ENCODE data around the gene PPP1R3G.

PPP1R3G gene

DNA sequence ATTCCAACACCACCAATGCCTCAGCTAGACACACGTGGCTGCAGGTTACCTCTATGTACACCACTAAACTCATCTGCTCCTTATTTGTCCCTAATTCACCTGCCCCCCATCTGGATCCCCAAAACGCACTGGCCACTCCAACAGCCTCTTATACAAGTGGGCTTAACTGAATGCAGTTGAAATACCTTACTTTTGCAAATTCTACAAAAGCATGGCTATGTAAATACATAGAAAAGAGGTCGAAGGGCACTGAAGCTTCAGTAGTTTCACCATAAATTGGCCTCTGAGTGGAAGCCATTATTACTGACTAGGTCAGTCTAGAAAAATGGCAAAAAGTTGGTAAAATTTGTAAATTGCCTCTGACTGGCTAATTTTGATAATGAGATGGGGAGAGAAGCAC lies 11.1 kb upstream of the PPP1R3G start:
- DNase-seq: no peak

DNA sequence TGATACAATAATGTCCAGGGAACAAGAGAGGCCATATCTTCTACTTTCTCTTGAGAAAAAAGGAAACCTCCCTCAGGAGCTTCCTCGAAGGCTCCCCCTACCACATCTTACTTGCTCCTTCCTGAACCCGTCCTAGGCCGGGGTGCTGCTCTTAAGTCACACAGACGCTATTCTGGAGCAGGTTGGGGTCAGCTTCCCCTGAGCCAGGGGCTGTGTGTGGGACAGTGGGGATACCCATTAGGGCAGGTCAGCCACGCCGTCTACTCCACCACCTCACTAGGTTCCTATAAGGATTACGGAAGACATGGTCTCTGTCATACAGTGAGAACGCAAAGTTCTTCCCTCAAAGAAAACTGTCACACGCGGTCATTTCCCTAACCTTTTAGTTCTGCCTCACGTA lies 8.2 kb upstream of the PPP1R3G start:
- no peak for DNase-seq

DNA sequence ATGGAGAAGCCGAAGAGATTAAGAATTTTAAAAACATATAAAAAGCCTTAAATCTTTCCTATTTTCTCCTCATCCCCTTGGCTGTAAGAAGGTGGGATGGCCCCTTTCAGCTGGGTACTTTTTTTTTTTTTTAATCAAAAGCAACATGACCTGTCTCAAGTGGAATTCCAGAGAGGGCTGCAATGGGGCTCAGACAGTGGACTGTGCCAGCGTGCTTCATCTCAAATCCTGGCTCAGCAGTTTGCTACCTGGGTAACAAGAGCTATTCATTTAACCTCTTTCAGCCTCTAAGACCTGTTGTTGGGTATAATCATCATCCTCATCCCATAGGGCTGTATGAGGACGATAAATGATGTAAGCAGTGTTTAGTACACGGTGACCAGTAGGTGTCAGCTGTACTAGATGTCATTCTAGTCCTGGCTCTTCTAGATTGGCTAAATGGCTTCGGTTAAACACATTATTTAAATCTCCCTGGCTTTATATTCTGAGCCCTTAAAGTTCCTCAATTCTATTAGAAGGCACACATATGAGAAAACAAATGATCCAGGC lies 6.9 kb upstream of the PPP1R3G start:
- DNase-seq: no peak

DNA sequence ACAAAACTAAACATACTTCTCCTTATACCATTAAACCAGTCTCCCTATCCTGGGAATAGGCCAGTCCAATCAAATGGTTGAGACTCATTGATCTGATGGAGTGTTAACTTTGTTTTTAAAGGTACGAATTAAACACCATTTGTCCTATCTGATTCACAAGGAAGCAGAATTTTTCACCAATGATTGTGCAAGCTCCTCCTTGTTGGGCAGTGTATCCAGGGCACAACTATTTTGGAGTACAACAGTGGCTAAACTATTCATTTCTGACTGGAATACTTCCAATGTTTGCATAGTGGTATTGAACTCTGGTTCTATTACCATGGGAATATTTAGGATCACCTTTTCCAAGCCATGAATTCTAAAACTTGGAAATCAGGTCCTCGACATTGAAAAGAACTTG lies 5.4 kb upstream of the PPP1R3G start:
- no peak for DNase-seq

DNA sequence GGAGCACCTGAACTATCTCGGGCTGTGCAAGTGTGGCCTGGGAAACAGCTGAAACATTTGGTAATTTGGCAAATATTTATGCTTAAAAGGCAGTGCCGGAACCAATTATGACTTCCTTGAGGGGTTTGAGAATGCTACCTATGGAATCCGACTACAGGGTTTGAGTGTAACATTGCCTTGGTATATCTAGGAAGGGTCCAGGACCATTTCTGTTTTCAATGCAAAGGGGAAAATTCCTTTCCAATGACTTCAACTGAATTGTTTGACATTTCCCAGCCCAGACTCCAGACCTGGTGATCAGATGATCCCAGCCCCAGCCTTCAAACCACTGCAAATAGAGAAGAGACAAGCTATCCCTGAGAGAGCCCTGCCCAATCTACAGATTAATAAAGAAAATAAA lies 4.6 kb upstream of the PPP1R3G start:
- DNase-seq: no peak

DNA sequence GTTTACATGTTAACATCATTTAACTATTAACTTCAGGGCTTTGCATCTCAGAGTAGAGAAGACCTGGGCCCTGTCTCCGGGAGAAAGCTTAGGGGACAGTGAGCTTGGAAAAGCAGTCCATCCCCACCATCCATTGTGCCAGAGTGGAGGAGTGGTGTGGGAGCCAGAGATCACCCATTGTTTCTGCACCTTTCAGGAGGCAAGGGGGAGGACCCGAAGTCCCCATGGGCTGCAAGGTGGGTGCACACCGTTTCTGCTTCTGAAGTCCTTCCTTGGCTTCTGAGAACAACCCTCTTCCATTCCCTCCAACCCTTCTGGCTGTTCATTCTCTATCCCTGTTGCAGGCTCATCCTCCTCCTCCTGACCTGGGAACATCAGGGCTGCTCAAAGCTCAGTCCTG lies 4.0 kb upstream of the PPP1R3G start:
- no peak for DNase-seq

DNA sequence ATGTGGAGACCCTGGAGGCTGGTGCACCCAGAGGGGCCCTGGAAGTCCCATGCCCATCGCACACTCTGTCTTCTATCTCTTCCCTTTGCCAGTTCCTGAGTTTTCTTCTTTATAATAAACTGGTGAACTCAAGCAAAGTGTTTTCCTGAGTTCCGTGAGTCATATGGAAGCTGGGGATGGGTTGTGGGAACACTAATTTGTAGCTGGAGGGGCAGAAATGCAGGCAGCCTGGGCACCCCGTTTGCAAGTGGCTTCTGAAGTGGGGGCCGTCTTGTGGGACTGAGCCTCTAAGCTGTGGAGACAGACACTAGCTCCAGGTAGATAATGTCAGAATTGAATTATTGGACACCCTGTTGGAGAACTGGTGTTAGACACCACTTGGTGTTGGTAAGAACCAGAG lies 3.2 kb upstream of the PPP1R3G start:
- DNase-seq: no peak

DNA sequence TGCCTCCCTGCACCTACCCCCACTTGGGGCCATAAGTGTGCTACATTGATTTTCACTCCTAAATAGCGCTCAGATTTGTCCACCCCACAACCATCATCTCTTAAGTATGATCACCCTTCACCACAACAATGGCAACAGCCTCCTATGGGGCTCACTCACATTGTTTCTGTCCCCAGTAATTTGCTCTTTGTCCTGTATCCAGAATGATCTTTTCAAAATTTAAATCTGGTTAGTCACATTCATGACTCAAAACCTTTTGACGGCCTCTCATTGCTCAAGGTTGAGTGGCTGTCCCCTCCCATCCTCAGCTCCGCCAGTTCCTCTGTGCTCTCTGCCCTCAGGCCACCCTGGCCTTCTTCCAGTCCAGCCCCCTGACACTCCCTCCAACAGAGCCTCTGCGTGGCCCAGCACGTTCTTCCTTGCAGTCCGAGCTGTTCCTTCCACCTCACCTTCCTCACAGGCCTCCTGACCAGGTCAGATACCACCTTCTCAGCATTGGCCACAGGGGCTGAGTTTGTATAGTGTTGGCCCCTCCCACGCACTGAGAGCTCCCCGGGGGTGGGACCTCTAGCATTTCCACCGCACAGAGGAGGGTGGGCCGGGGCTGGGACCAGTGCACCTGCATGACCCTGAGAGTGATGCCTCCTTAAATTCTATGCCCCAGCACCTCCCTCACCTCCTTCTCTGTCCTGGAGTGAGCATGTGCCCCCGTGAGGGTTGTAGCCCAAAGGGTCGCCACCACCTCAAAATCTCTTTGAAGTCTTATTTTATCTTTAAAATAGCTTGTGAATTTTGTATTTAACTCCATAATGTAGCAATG lies 2.4 kb upstream of the PPP1R3G start:
- no peak for DNase-seq

DNA sequence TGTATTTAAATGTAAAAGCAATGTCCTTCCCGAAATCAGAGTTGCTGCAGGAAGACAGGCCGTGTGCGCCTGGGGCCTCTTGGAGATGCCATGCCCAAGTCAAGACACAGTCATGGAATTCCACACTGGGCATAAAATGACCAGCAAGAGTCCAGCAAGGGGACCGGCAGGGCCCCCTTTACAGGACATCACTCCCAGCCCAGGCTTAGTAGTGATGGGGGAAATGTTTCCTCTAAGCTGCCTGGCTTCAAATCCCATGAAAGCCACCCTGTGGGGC lies 1.9 kb upstream of the PPP1R3G start:
- DNase-seq: no peak

DNA sequence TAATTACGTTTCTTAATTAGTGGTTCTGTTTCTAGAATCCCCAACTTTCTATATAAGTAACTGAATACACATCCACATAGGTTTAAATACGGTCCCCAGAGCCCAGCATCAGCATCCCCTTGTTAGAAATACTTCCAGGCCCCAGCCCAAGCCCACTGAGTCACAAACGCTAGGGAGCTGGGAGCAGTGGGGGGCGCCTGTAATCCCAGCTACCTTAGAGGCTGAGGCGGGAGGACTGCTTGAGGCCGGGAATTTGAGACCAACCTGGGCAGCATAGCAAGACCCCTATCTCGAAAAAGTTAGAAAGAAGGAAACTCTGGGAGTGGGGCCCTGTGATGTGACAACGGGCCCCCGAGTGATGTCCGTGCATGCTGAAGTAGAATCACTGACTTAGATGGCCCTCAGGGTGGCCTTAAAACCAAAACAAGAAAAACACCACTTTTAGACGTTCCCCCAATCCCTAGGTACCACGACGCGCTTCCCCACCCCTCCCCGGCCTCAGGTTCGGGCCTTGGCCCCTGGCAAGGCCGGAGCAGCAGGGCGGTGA lies 1.3 kb upstream of the PPP1R3G start:
- no peak for DNase-seq

DNA sequence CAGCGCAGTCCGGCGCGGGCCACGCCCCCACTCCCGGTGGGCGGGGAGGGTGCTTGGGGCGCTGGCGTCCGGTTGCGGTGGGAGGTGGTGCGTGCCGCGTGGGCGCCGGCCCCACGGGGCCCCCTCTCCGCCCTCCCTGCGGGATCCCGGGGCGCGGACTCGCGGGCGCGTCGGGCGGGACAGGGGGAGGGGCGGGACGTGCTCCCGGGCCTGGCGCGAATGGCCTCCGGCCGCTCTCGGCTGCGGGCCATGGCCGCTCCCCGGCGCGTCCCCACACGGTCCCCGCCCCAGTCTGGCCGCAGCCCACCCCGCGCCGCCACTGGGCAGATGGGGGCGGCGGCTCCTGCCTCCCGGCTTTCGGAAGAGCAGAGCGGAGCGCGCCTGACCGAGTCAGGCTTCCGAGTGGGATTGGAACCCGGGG lies 771 bp upstream of the PPP1R3G start:
- no peak for DNase-seq

DNA sequence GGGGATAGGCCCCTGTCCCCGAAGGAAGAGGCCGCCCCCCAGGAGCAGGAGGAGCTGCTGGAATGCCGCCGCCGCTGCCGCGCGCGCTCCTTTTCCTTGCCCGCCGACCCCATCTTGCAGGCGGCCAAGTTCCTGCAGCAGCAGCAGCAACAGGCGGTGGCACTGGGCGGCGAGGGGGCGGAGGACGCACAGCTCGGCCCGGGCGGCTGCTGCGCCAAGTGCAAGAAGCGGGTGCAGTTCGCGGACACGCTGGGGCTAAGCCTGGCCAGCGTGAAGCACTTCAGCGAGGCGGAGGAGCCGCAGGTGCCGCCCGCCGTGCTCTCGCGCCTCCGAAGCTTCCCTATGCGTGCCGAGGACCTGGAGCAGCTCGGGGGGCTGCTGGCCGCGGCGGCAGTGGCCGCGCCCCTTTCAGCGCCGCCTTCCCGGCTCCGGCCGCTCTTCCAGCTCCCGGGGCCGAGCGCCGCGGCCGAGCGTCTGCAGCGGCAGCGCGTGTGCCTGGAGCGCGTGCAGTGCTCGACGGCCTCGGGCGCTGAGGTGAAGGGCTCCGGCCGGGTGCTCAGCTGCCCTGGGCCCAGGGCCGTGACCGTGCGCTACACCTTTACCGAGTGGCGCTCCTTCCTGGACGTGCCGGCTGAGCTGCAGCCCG lies 630 bp downstream of the PPP1R3G start:
- no peak for DNase-seq

DNA sequence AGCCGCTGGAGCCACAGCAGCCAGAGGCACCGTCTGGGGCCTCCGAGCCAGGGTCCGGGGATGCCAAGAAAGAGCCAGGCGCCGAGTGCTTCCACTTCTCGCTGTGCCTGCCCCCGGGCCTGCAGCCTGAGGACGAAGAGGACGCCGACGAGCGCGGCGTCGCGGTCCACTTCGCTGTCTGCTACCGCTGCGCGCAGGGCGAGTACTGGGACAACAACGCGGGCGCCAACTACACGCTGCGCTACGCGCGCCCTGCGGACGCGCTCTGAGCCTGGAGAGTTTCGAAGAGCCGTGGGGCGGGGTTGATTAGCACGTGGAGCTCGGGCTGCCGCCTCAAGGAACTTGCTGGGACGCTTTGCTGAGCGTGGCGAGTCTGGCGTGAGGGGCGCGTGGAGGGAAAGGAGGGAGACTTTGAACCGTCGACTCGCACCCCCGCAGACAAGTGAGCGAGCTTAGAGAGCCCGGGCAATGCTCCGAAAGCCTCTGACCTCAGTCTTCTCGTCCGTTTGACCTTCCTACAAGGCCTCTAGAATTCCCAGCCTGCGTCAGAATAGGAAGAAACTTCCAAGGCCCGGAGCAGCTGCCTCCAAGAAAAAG lies 1.3 kb downstream of the PPP1R3G start:
- no peak for DNase-seq

DNA sequence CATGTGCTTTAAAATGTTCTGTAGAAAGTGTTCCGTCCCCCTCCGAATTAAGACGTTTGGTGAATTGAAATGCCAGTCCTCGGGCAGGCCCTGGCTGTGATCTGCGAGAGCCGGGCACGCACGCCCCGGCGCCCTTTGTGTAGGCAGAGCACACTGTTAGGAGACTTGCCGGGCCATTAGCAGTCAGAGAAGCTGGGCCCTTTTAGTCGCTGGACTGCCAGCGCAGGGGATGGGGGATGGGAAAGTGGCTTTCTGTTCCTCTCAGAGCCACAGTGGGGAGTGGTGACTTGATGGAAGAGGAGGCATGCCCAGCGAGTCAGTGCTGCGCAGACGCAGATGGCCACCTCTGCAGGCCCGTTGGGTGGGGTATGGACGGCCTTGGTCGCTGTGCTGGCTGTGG lies 2.2 kb downstream of the PPP1R3G start:
- DNase-seq: no peak

DNA sequence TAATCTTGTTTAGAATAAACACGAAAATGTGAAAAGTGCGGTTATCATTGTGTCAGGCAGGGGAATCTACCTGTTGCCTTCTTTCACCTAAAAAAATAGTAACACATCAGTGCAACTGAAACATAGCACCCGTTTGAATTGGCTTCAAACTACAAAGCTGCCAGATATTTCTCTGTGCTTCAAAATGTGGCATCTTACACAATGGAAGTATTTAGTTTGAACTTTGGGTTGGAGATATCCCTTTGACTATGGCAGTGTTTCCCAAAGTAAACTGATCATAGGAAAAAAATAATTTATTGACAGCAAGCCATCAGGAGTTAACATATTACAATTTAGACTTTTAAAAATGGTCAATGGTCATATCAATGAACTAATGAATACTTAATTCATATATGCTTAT lies 3.6 kb downstream of the PPP1R3G start:
- no peak for DNase-seq

DNA sequence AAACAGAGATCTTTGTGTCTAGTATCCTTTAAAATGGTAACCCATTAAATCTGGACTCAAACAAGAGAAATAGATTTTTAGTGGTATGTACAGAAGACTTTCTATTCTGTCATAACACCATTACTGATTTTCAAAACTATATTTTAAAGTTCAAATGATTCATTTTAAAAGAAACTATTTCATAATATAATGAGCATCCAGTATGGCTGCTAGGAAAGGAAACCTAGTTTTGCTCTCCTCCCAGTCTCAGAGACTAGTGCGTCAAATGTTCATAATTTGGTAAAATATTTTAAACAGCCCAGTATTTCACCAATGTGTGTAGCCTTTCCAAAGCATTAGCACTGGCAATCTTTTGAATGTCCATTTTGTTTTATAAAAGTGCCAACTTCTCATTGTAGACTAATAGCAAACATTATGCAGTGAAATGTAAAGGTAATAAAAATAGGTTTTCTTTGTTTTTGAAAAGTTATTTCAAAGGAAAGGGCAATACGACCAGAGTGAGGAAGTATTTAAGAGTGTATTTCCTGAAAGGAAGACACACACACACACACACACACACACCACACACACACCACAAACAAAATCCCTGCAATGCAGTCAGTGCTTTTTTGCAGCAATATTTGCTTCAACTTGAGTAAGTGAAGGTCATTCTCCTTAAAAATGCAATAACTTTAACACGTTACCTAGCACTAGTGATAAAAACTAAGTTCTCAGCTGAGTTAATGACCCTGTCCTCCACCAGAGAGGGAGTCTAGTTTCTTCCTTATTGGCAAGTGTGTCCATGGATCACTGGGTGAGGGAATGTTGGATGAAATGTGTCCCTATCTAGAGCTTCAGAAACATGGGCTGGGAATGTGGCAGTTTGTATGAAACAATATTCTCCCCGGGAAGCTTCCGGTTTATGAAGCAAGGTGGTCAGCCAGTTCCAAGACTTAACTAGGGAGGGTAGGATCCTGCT lies 4.6 kb downstream of the PPP1R3G start:
- DNase-seq: no peak

DNA sequence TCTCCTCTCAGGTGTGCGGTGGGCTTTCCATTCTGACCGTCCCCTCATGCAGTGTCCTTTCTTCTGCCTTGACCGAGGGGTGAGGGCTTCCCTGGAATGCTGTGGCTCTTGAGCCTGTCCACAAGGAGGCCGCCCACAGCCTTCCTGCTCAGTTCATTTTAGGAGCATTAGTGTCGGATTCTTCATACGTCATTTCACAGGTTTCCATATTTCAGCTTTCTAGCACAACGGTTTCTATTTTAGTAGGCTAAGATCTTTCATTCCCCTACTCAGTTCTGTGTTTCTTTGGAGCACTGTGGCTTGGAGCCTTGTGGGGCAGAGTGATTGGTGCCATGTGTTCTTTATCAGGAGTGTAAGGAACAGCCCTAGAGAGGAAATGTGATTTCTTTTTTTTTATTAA lies 5.5 kb downstream of the PPP1R3G start:
- DNase-seq: no peak

DNA sequence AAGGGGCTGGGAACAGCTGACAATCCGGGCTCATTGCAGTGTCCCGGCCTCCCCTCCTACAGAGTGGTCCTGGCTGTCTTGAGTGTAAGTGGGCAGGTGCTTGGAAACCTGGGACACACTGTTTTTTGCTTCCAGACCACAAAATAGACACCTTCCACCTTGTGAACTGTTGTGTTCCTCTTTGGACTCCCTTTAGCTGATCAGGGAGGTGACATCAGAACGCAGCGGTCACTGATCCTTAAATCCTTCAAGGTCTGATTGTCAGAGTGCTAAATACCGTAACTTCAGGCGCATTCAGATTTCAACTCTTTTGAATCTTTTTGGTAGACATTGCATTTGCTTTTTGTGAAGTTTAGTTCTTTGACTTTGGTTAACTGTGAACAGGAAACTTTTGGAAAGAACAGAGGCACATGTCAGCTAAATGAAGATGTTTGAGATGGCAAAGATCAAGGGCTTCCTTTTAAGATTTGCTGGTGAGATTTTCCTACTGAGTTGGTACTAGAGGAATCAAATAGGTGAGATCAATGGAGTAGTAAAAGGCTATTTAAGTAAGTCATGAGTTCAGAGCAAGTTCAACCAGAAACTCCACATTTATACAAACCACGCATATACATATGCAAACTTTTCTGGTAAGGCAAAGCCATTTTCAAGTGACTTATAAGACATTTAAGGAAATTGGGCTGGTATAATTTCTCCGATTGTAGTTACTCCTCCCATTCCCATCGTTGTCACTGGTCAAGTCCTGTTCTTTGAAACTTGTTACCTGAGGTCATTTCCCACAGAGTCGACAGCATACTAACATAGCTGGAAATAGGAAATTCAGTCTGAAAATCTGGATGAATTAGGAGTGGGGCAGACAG lies 6.3 kb downstream of the PPP1R3G start:
- DNase-seq: no peak

DNA sequence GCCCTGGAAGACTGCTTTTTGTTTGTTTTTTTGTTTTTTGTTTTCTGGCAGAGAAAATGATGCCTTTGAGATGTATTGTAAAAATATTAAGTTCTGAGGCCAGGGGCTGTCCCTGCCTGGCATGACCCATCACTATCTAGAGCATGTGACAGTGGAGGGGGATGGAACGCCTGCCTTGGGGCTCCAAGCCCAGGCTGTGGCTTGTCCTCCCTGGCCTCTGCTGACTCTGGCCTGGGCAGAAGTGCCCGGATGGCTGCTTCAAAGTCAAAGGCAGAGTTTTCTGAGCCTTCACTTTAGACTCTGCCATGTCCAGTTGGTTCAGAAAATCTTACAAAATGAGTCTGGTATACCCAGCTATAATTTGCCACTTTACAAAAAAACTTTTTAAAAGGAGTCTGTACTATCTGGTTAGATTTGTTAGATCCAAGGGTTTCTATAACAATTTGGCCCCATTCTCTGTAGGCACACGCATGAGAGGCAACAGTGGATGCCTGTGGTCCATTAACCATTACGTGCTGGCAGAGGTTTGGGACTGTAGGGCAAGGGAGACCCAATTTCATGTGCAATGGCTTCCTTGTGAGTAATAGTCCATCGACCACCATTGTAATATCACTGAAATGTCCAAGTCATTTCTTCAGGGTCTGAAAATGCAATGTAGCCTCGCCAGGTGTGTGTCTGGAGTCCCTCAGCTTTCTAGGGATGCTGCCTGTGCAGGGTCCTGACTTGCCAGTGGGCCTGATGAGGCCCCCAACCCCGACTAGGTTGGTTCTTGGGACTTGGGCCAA lies 8.3 kb downstream of the PPP1R3G start:
- DNase-seq: no peak

DNA sequence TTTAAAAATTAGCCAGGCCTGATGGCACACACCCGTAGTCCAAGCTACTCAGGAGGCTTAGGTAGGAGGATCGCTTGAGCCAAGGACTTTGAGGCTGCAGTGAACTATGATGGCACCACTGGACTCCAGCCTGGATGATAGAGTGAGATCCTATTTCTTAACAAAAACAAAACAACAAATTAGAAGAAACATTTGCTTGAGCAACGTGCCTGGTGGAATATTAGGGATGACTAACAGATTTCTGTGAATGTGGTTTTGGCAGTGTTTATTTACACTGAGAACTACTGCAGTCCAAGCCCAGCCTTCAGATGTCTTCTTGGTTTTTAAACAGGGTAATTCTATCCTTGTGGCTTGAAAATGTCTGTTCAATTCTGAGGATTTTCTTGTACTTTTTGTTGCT lies 9.2 kb downstream of the PPP1R3G start:
- DNase-seq: no peak

DNA sequence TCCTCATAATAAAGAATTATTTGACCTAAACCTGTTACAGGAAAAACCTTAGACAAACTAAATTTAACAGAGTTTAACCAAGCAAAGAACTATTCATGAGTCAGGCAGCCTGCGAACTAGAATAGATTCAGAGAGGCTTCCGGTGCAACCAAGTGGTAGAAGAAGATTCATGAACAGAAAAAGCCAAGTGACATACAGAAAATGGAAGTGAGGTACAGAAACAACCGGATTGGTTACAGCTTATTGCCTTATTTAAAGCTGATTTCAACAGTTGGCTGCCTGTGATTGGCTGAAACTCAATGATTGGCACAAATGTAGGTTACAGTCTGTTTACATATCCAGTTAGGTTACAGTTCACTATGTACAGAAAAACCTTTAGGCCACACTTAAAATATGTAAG lies 10.1 kb downstream of the PPP1R3G start:
- no peak for DNase-seq

Measured in SHP77 (cell line).